ENCODE results near the gene IGFBPL1. TPM values are rescaled to one million over a fixed set of nuclear protein-coding genes. Genes with fewer than 3 reads are reported as not detected.

IGFBPL1 gene
- total and polyA plus RNA-seq, 2 donors (not counting 1 experiment from before 2014, with no cell fraction given): not detected

Other genes starting within 250 kb of the IGFBPL1 start
- gene ALDH1B1, start 31.8 kb downstream of the IGFBPL1 start, total RNA-seq: 4.8 and 5.6 TPM in 2 replicates
- gene ALDH1B1, start 31.8 kb downstream of the IGFBPL1 start, polyA plus RNA-seq: 0.56 and 0.81 TPM in 2 replicates
- not detected in 2 replicates for gene ANKRD18A, start 196.1 kb upstream of the IGFBPL1 start, total RNA-seq
- not detected in 2 replicates for gene ANKRD18A, start 196.1 kb upstream of the IGFBPL1 start, polyA plus RNA-seq

Measured in B cell (primary cell).